HEK293T (cell line): ENCODE data around the gene RNASEL.

Experiments
- FOXK2 ChIP-seq: fragments of 450-650 bp; IDR thresholded peaks from 2 replicates; pipeline ENCODE4 v1.6.1; 2016; ENCODE audit warnings: mild to moderate bottlenecking
- FOXM1 ChIP-seq: fragments of 450-650 bp; IDR thresholded peaks from 2 replicates; pipeline ENCODE4 v1.6.1; 2017; ENCODE audit warnings: mild to moderate bottlenecking, borderline replicate concordance
- L3MBTL2 ChIP-seq: fragments of 450-650 bp; conservative IDR thresholded peaks from 2 replicates; pipeline ENCODE4 v1.6.1; 2016; ENCODE audit warnings: mild to moderate bottlenecking
- NFRKB ChIP-seq: fragments of 450-650 bp; IDR thresholded peaks from 2 replicates; pipeline ENCODE4 v1.6.1; 2016; ENCODE audit warnings: mild to moderate bottlenecking, moderate library complexity
- SUZ12 ChIP-seq: fragments of 450-650 bp; IDR thresholded peaks from 2 replicates; pipeline ENCODE4 v1.6.1; 2016; ENCODE audit warnings: mild to moderate bottlenecking
- TARDBP ChIP-seq: fragments of 450-650 bp; IDR thresholded peaks from 2 replicates; pipeline ENCODE4 v1.6.1; 2016
- ZNF384 ChIP-seq: fragments of 450-650 bp; IDR thresholded peaks from 2 replicates; pipeline ENCODE4 v1.6.1; 2016

- TF ChIP-seq SUZ12 (no peak), FOXM1 (no peak), TARDBP (no peak), FOXK2 (no peak), NFRKB (no peak), ZNF384 (no peak), L3MBTL2 (no peak)
Observed at GRCh38 chr1:182525342-182525741, 63.7 kb downstream of the RNASEL start.
